H9 (cell line): ENCODE results near the gene ACKR3. TPM values are rescaled to one million over a fixed set of nuclear protein-coding genes. Genes with fewer than 3 reads are reported as not detected.

ENCODE experiments used
- DNase-seq: peaks from one replicate; pipeline ENCODE4 v3.0.0-alpha.2; 2017
- H2AFZ ChIP-seq: one replicate; pipeline ENCODE4 v1.6.1; 2013; ENCODE audit warnings: mild to moderate bottlenecking, low read length, control low read depth, moderate library complexity
- H2AK5ac ChIP-seq: 2 replicates; pipeline ENCODE4 v1.6.1; 2013; ENCODE audit warnings: low read length, control low read depth, mixed read lengths; ENCODE audit not compliant: insufficient read length
- H2BK120ac ChIP-seq: one replicate; pipeline ENCODE4 v1.6.1; 2013; ENCODE audit warnings: low read depth, mild to moderate bottlenecking, low read length, control low read depth, inconsistent platforms; ENCODE audit not compliant: poor library complexity, severe bottlenecking
- H2BK12ac ChIP-seq: 2 replicates; pipeline ENCODE4 v1.6.1; 2013; ENCODE audit warnings: low read length, control low read depth, mixed read lengths, low read depth; ENCODE audit not compliant: insufficient read length
- H2BK15ac ChIP-seq: 2 replicates; pipeline ENCODE4 v1.6.1; 2013; ENCODE audit warnings: low read depth, low read length, control low read depth
- H2BK20ac ChIP-seq: one replicate; pipeline ENCODE4 v1.6.1; 2013; ENCODE audit warnings: low read depth, mild to moderate bottlenecking, low read length, control low read depth, inconsistent platforms; ENCODE audit not compliant: poor library complexity, severe bottlenecking
- H2BK5ac ChIP-seq: 2 replicates; pipeline ENCODE4 v1.6.1; 2013; ENCODE audit warnings: low read length, control low read depth, mixed read lengths; ENCODE audit not compliant: insufficient read length
- H3K14ac ChIP-seq: 2 replicates; pipeline ENCODE4 v1.6.1; 2013; ENCODE audit warnings: low read length, control low read depth; ENCODE audit not compliant: insufficient read depth
- H3K18ac ChIP-seq: 2 replicates; pipeline ENCODE4 v1.6.1; 2013; ENCODE audit warnings: low read depth, mild to moderate bottlenecking, mixed read lengths, low read length, control low read depth; ENCODE audit not compliant: insufficient read length
- H3K23ac ChIP-seq: 2 replicates; pipeline ENCODE4 v1.6.1; 2013; ENCODE audit warnings: low read length, control low read depth, mixed read lengths, low read depth; ENCODE audit not compliant: insufficient read length
- H3K23me2 ChIP-seq: 2 replicates; pipeline ENCODE4 v1.6.1; 2013; ENCODE audit warnings: low read depth, mild to moderate bottlenecking, mixed read lengths, low read length, control low read depth; ENCODE audit not compliant: insufficient read length, poor library complexity, severe bottlenecking
- H3K27ac ChIP-seq: 2 replicates; pipeline ENCODE4 v1.5.1; 2013; ENCODE audit warnings: low read length, control low read depth, mixed read lengths, low read depth; ENCODE audit not compliant: insufficient read length
- H3K27me3 ChIP-seq: 2 replicates; pipeline ENCODE4 v1.6.1; 2013; ENCODE audit warnings: low read length, control low read depth, inconsistent platforms; ENCODE audit not compliant: insufficient read depth
- H3K4ac ChIP-seq: 2 replicates; pipeline ENCODE4 v1.6.1; 2013; ENCODE audit warnings: low read depth, mild to moderate bottlenecking, control low read depth, inconsistent platforms, low read length, moderate library complexity
- H3K4me1 ChIP-seq: 2 replicates; pipeline ENCODE4 v1.6.1; 2013; ENCODE audit warnings: low read length, control low read depth, inconsistent platforms; ENCODE audit not compliant: insufficient read depth
- H3K4me2 ChIP-seq: 2 replicates; pipeline ENCODE4 v1.6.1; 2013; ENCODE audit warnings: low read length, control low read depth, mixed read lengths; ENCODE audit not compliant: insufficient read length, insufficient read depth
- H3K56ac ChIP-seq: 2 replicates; pipeline ENCODE4 v1.6.1; 2013; ENCODE audit warnings: low read depth, mild to moderate bottlenecking, mixed read lengths, low read length, control low read depth; ENCODE audit not compliant: insufficient read length
- H3K79me1 ChIP-seq: 2 replicates; pipeline ENCODE4 v1.6.1; 2013; ENCODE audit warnings: low read depth, mild to moderate bottlenecking, moderate library complexity, low read length, control low read depth, inconsistent platforms; ENCODE audit not compliant: insufficient read depth, poor library complexity, severe bottlenecking
- H3K79me2 ChIP-seq: 2 replicates; pipeline ENCODE4 v1.6.1; 2013; ENCODE audit warnings: low read length, control low read depth, inconsistent platforms; ENCODE audit not compliant: insufficient read depth
- H3K9ac ChIP-seq: 2 replicates; pipeline ENCODE4 v1.6.1; 2013; ENCODE audit warnings: low read length, control low read depth, mixed read lengths; ENCODE audit not compliant: insufficient read length; ENCODE audit errors: extremely low read depth
- H3K9me3 ChIP-seq: one replicate; pipeline ENCODE4 v1.6.1; 2013; ENCODE audit warnings: low read depth, low read length, inconsistent platforms; ENCODE audit not compliant: control insufficient read depth
- H3T11ph ChIP-seq: one replicate; pipeline ENCODE4 v1.6.1; 2013; ENCODE audit warnings: mild to moderate bottlenecking, low read length, control low read depth, inconsistent platforms
- H4K20me1 ChIP-seq: one replicate; pipeline ENCODE4 v1.6.1; 2013; ENCODE audit not compliant: control insufficient read depth, insufficient read length, insufficient read depth
- H4K5ac ChIP-seq: 2 replicates; pipeline ENCODE4 v1.6.1; 2013; ENCODE audit warnings: low read depth, mild to moderate bottlenecking, mixed read lengths, low read length, control low read depth; ENCODE audit not compliant: insufficient read length
- H4K8ac ChIP-seq: replicated peaks from 2 replicates; pipeline ENCODE4 v1.6.1; 2013; ENCODE audit warnings: low read length, control low read depth, mixed read lengths, low read depth; ENCODE audit not compliant: insufficient read length
- H4K91ac ChIP-seq: 2 replicates; pipeline ENCODE4 v1.6.1; 2013; ENCODE audit warnings: low read depth, mild to moderate bottlenecking, moderate library complexity, mixed read lengths, low read length, control low read depth; ENCODE audit not compliant: insufficient read length
- H3K27ac Mint-ChIP-seq, 3 experiments: 2 replicates in 2 of 3; 3 replicates in 1 of 3; pipeline ENCODE4 v1.8.0; 2020 to 2021; ENCODE audit warnings: mixed read lengths in 3 of 3, mild to moderate bottlenecking in 1 of 3, moderate library complexity in 1 of 3
- H3K27me3 Mint-ChIP-seq: 2 replicates; pipeline ENCODE4 v1.8.0; 2021; ENCODE audit warnings: low read depth, mild to moderate bottlenecking, moderate library complexity, mixed read lengths
- H3K36me3 Mint-ChIP-seq, 3 experiments: 2 replicates in 2 of 3; 3 replicates in 1 of 3; pipeline ENCODE4 v1.8.0; 2020 to 2021; ENCODE audit warnings: low read depth in 3 of 3, mixed read lengths in 3 of 3; ENCODE audit not compliant: insufficient read depth in 1 of 3
- H3K4me1 Mint-ChIP-seq, 2 experiments: 2 replicates each; pipeline ENCODE4 v1.8.0; 2020; ENCODE audit warnings: mixed read lengths in 2 of 2
- H3K4me3 Mint-ChIP-seq, 2 experiments: 2 replicates in 1 of 2; 3 replicates in 1 of 2; pipeline ENCODE4 v1.8.0; 2020 to 2021; ENCODE audit warnings: mild to moderate bottlenecking in 2 of 2, mixed read lengths in 2 of 2, moderate library complexity in 1 of 2
- H3K9me3 Mint-ChIP-seq, 2 experiments: 2 replicates in 1 of 2; 3 replicates in 1 of 2; pipeline ENCODE4 v1.8.0; 2020; ENCODE audit warnings: mild to moderate bottlenecking in 2 of 2, mixed read lengths in 2 of 2, moderate library complexity in 1 of 2
- WGBS: extraction: QIAGEN DNeasy Blood & Tissue Kit; methylation state at CpG from one replicate; pipeline ENCODE4 v1.1.7; 2013; ENCODE audit warnings: missing lambda C conversion rate, low lambda C conversion rate, mixed read lengths; ENCODE audit not compliant: insufficient read length; ENCODE audit errors: extremely low coverage; 5-methylcytosine and 5-hydroxymethylcytosine counted together
- total RNA-seq: library from RNA; stranded (reverse); gene quantifications from 2 replicates; pipeline ENCODE4 v1.2.1, GENCODE V29; 2021
- TF ChIP-seq, protein P1 (sequence below): fragments of 200-600 bp; sonication (generic); conservative IDR thresholded peaks from 3 replicates; pipeline ENCODE4 v1.8.0; 2021; ENCODE audit warnings: antibody characterized with exemption, mild to moderate bottlenecking

The ACKR3 gene
- total RNA-seq, 1 experiment from 2014 or later, result 0.44 TPM

DNA sequence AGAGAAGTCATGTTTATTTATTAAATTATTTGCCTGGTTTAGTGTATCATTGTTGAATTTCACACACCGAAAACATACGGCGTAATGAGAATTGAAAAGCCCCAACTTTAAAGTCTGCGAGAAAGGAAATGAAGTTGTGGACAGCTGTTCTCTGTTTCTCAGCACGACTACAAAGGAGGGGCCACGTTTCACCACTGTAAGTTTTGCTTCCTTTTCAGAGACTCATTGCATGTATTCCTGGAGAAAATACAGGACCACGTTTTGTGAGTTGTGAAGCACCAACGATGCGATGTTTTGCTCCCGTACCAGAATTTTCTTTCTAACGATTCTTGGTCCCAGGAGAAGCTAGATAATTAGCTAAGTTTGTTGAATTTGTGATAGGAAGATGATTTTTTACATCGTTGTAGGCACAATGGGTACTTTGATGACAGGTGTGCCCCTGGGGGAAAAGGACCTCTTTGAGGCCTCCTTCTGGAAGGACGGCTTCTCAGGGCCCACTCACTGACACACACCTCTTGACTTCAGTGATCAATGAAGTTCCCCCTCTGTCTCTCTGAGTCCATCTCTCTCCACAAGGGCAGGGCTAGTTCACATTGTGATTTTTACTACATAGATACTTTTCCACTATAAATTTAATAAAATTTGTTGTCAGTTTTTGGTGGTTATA, 23.7 kb upstream of the ACKR3 start:
- H3K79me1 ChIP-seq, result no peaks in the 10 kb centered on the region
- H2AFZ ChIP-seq, result no peak overlapping the region
- no peak overlapping the region for H2BK120ac ChIP-seq
- no peak overlapping the region for H2BK5ac ChIP-seq
- no peak overlapping the region for H3K9ac ChIP-seq
- no peak overlapping the region for H3K18ac ChIP-seq
- H4K8ac ChIP-seq, result no peak overlapping the region
- no peak overlapping the region for H2BK12ac ChIP-seq
- Mint-ChIP-seq H3K9me3 (no peaks in the 10 kb centered on the region; a peak in 2 of 5 replicates), H3K27me3 (peaks cover 9% of the 10 kb centered on the region), H3K27ac (no peak overlapping the region), H3K4me3 (no peak overlapping the region), H3K4me1 (peaks cover 9 to 11% of the 10 kb centered on the region in 2 experiments), H3K36me3 (peaks cover 0 to 5% (median 0%) of the 10 kb centered on the region in 3 experiments; a peak in 1 of 7 replicates)
- H4K91ac ChIP-seq, result no peak overlapping the region
- H2BK20ac ChIP-seq, result no peak overlapping the region
- H3T11ph ChIP-seq, result no peak overlapping the region
- H2AK5ac ChIP-seq, result no peak overlapping the region
- H3K79me2 ChIP-seq, result no peaks in the 10 kb centered on the region
- H3K4ac ChIP-seq, result no peak overlapping the region
- no peak overlapping the region for H4K5ac ChIP-seq
- no peak overlapping the region for H3K14ac ChIP-seq
- H3K23me2 ChIP-seq, result no peaks in the 10 kb centered on the region
- no peak overlapping the region for H2BK15ac ChIP-seq
- no peaks in the 10 kb centered on the region for H3K27me3 ChIP-seq
- WGBS, result no CpG with 5 or more reads among the region's 13 CpGs
- no peaks in the 10 kb centered on the region for H4K20me1 ChIP-seq
- DNase-seq, result no peak
- no peak overlapping the region for H3K23ac ChIP-seq
- H3K27ac ChIP-seq, result no peak overlapping the region
- no peaks in the 10 kb centered on the region for H3K9me3 ChIP-seq
- H3K4me2 ChIP-seq, result no peak overlapping the region
- no peaks in the 10 kb centered on the region; the same call in 1 of the 2 replicates for H3K4me1 ChIP-seq
- no peak overlapping the region for H3K56ac ChIP-seq
- TF ChIP-seq, protein P1, sequence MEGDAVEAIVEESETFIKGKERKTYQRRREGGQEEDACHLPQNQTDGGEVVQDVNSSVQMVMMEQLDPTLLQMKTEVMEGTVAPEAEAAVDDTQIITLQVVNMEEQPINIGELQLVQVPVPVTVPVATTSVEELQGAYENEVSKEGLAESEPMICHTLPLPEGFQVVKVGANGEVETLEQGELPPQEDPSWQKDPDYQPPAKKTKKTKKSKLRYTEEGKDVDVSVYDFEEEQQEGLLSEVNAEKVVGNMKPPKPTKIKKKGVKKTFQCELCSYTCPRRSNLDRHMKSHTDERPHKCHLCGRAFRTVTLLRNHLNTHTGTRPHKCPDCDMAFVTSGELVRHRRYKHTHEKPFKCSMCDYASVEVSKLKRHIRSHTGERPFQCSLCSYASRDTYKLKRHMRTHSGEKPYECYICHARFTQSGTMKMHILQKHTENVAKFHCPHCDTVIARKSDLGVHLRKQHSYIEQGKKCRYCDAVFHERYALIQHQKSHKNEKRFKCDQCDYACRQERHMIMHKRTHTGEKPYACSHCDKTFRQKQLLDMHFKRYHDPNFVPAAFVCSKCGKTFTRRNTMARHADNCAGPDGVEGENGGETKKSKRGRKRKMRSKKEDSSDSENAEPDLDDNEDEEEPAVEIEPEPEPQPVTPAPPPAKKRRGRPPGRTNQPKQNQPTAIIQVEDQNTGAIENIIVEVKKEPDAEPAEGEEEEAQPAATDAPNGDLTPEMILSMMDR, result no peak
